Fibroblast of peridontal ligament (primary cell): Measurements from ENCODE around the gene SHC1.

Source experiments
- DNase-seq: peaks from one replicate; pipeline ENCODE4 v3.0.0-alpha.2; 2010; ENCODE audit errors: extremely low read depth

The SHC1 gene

DNA sequence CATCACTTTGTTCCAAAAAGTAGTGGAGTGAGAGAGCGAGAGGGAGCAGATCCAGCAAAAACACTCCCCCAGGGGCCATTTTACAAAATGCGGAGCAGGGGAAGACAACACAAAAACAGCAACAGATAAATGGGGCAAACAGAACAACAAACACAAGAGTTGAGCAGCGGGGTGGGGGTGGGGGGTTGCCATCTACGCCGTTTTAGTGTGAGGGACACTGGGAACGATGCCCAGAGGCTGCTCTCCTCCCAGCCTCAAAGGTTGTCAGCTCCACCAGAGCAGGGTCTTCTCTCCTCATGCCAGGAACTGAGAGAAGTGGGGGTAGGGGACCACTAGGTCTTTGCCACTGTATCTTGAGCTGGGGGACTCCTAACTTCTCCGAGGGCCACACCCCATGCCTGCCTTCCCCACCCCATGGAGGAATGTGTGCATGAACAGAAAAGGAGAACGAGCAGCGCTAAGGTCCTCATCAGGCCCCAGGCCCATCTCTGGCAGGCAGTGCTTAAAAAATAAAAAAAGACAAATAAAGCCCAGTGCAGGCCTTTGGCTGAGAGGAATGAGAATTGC is 13.4 kb downstream of the SHC1 start:
- no peak for DNase-seq

DNA sequence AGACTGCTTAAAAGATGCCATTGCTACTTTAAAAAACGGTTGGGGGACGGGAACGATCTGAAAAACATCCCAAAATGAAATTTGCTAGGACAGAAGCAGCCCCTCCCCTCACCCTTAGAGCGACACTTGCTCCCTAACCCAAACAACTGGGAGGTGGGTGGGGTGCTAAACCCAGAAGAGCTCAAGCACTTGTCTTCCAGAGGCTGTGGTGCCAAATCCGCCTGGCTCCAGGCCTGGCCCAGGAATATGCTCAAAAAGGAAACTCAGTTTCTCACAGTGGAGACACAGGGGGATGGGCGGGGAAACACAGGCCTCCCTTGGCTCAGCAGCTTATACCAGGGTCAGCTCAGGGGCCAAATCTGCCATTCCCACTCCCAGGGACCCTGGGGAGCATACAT is 14.0 kb downstream of the SHC1 start:
- DNase-seq: no peak

DNA sequence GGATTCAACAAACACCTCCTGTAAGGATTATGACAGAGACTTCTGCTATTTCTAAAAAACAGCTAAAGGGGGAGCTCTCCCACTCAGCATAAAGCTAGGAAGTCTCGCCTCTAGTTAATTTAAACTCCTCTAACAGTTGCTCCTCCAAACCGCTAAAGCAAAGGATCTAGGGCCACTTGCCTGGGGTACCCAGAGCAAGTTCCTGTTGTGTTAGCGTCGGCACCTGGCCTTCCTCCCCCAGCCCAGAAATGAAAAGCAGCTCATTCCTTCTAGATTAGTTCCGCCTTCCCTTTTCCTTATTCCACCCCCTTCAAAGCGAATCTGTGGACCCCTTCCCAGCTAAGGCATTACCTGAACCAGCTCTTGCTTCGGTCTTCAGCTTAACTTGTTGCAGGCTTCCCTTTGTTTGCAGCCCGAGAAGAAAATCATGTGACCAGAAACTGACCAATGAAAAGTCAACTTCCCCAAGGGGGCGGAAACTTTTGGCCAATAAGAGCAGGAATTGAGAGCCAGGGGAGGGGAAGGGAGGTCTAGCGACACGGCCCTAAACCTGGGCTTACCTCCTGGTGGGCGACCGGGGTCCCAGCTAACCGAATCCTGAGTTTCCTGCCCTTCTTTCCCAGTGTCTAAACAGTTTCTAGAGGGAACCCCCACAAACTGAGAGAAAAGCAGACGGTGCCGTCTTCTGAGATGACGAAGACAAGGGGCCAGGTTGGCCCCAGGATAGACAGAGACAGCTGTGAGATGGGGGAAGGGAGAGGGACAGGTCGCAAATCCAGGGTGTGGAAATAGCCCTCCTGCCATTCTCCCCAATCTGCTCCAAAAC is 14.6 kb downstream of the SHC1 start, which contains the start of gene PBXIP1:
PBXIP1 (minus strand) TSS at position 382 of the 826 bp plus-strand sequence. CDS start 2,378 bp downstream, outside the sequence.
- DNase-seq: peak; percentile 93

DNA sequence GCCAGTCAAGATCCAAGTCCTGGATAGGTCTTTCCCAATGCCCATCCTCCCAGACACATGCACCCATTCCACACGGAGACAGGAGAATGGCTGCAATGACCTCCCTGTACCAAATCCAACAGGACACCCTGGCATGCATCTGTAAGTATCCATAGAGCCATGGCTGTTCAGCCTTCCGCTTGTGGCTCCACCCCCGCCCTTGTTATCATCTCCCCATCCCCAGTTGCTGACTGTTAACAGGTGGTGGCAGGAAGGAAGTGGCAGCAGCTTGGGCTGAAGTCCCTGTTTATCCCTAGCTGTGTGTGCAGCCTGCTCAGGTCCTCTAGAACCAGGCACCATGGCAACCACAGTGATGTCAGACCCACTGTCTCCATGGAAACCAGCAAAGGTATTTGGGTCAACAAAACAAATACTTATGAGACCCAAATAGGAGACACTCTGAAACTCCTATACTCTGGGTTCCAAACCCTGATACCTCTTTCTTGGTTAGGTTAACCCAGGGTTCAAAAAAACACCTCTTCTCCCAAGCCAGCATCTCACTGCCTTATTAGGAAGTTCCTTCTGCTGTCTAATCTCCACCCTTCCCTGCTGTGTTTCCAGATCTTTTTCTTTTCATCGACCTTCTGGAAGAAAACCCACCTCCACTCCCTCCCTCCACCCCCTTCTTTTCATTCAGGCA is 15.4 kb downstream of the SHC1 start:
- DNase-seq: peak; percentile 71

DNA sequence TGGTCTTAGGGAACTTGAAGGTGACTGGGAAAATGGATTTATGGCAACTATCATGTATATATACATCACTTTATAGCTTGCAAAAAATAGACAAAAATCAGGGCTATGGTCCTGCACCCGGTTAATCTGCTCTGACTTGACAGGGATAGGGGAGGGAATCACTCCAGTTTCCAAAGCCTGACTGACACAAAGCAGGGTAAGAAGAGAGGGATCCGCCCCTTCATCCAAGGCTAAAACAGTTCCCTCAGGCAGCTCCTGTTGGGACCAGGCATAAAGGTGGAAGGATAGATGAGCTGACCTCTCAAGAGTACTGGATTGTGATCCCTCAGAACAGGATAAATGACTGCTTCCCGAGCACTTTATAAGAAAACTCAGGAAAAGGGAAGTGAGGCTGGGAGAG is 16.0 kb downstream of the SHC1 start:
- no peak for DNase-seq

DNA sequence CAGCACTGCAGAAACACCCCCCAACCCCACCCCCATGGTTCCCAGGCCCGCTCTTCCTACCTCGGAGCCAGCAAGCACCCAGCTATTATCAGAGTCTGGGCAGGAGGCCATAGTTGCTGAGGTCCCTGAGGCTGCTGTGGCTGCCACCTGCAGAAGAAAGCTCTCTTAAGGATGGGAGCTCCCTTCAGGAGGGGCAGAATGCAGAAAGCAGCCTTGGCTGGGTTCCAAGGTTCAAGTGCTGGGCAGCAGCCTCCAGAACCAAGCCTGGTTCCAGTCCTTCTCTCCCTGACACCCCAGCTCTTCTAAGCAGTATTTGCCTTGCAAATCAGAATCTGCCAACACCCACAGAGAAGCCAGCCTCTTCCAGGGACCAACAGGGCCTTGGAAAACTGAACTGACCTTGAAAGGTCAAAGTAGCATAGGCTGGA is 16.9 kb downstream of the SHC1 start:
- DNase-seq: no peak

DNA sequence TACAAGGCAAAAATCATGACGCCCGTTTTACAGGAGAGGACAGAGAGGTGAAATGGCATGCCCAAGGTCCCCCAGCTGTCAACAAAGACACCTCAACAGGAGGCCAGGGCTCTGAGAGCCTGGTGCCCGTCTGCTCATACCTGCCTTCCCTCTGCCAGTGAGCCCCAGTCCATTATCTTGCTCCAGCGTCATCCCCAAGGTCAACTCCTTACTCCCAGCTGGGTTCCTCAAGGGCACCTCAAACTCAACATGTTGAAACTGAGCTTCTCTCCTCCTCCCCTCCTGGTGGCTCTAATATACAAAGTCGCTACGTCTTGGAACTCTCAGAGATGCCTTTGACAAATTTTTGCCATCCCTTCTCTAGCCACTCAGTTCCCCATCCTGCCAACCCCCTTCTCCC is 17.9 kb downstream of the SHC1 start:
- no peak for DNase-seq

DNA sequence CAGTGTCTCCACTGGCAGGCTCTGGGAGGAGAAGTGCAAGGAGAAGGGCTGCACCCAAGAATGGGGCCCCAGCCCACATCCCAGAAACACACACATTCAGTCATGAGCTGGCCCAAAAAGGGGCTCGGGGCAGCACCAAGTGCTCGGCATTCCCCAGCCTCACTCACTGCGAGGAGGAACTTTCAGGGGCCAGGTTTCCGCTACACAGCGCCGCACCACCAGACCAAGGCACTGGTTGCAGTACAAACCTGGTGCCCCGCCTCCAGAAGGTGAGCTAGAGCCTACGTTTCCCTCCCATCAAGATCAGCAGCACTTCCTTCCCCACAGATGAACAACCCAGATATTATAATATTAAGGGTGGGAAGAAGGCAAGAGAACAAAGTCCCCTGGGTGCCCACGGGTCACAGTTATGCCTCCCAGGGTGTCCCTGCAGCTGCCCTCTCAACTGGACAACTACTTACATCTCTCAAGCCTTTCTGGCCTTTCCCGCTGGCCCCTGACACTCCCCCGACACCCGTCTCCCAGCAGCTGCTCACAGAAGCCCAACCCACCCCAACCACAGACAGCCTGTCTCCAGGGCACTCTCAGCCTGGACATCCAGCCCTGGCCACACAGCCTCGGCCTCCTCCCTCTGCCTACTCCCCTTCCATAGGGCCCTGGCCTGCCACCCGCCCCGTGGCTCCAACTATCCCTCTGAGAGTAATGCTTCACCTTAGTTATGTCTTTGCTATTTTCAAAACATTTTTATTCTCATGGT is 18.5 kb downstream of the SHC1 start:
- no peak for DNase-seq

DNA sequence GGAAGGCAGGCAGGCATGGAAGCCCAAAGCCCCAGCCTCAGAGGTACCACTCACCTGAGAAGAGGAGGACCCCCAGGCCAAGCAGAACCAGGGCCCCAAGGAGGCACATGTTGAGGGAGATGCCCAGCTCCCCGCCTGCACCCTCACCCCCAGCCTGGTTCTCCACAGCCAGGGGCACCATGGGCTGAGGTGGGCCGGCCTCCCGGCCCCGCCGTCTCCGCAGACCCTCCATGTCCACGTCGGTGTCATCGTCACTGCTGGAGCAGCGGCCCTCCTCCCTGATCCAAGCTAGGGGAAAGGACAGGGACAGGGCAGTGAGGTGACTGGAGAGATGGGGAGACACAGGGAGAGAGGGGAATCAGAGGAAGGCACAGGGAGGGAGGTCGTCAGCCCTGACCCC is 22.5 kb downstream of the SHC1 start:
- no peak for DNase-seq

DNA sequence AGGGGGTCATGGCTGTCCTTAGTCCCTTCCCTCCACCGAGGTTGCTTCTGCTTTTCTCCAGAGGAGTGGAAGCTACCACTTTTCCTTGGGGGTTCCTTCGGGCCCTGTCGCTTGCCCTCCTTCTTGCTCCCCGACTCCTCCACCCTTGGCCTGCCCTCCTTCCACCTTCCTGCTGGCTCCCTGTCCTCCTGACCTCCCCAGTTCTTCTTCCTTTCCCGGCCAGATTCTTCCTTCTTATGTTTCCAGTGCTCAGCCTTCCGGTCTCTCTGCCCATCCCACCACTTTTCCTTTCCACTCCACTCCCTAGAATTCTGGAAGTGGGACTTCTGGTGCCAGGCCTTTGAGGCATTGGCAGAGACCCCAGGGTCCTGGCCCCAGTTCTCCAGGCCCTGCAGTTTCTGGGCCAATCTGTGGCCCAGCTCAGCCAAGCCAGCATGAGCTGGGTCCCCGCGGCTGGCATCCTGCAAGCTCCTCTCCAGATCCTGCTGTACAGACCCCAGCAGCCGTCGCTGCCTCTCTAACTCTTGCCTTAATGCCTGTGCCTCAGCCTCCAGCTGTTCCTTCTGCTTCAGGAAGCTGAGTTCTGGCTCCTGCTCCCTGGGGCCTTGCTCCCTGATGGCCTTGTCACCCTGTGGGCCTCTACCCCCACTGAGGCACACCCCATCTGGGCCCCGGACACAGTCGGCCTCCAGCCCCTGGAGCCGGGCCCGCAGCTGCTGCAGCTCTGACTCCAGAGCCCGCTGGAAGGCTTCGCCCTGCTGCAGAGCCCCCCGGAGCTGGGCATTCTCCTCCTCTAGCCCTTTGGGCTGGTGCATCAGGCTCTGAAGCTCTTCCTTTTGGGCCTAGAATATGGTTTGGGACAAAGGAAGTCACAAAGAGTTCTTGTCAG is 24.3 kb downstream of the SHC1 start:
- no peak for DNase-seq

DNA sequence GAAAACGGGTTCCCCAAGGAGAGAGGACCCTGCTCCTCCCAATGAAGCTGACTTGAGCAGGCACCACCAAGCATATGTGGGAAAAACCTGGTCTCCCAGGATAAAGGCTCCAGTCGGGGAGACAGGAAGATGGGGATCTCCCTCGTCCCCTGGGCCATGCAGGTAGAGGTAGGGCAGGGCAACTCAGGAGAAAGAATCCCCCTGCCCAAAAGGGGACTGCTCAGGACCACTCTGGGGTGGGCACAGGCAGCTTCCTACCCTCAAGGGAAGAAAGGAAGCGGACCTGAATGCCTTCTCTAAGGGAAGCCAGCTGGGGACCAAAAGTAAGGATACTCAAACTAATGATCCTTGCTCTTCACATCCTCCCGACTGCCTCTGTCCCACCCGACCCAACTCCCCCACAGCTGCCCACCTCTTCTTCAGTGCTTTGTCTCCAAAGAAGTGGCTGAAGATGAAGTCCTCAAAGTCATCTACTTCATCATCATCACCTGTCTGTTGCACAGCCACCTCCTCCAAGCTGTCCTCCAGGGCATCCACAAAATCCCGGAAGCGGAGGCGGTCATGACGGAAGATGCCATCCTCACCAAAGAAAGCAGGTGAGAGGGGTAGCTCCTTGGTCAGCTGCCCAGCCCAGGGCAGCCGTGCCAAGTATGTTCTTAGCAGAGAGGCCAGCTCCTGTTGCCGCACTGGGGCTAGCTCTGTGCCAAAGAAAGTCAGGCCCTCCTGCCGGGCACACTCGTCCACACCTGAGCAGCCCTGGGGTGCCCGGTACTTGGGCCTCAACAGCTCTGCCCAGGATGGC is 25.2 kb downstream of the SHC1 start:
- DNase-seq: no peak

DNA sequence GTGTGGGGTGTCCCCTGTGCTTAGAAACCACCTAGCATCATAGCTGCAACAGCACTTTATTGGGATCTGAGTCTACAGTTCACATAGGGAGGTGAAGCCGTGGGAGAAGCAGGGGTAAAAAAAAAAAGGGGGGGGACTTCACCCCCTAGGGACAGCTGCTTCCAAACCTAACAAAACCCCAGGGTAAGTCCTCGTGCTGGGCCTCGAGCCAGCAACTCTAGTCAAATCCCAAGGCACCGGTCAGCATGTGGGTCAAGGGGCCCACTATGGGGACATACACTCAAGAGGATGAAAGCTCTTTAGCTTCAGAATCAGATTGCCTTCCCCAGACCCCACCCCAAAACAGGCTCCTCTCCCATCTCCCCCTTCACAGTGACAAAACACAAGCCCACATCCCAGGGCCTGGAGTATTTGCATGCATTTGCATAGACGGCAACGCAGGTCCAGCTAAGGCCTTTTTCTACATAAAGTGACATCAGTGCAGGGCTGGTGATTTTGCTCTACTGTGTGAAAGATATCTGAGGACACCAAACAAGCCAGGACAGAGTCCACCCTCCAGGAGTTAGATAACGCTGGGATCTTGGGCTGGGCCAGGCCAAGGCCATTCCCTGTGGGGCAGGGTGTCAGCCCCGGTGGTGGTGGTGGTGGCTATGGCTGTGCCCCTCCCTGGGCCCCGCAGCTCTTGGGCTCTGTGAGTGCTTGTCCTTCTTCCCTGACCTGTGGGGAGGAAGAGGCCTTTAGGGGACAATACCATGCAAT is 26.0 kb downstream of the SHC1 start:
- no peak for DNase-seq

DNA sequence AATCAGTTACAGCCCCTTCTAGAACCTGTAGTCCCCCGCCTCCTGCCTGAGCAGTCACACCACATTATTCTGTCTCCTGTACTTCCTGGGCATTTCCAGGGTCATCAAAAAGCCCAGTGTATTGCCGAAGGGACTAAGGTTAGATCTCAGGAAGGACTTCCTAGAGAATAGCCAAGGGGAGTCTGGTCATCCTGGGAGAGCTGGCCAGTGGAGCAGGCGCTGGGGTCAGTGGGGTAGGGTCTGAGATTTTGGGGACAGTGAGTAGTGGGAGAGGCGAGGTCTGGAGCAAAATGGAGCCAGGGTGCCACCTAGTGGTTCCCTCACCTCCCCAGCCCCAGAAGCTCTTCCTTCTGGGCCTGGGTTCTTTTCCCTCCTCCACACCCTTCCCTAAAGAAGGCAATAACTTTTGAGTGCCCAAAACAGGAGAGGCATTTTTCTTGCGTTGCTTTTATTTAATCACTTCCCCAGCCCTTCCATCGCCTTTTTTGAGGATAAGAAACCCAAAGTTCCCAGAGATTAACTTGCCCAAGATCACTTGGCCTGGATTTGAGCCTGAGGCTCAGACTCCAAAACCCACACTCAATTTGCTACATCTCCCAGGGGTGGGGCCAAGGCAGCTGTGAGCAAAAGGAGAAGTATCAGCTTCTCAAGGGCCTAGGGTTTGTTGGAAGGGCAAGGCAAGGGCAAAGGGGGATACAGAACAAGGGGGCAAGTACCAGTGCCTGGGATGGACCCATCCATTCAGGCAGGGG is 26.7 kb downstream of the SHC1 start:
- peak; percentile 34 for DNase-seq

DNA sequence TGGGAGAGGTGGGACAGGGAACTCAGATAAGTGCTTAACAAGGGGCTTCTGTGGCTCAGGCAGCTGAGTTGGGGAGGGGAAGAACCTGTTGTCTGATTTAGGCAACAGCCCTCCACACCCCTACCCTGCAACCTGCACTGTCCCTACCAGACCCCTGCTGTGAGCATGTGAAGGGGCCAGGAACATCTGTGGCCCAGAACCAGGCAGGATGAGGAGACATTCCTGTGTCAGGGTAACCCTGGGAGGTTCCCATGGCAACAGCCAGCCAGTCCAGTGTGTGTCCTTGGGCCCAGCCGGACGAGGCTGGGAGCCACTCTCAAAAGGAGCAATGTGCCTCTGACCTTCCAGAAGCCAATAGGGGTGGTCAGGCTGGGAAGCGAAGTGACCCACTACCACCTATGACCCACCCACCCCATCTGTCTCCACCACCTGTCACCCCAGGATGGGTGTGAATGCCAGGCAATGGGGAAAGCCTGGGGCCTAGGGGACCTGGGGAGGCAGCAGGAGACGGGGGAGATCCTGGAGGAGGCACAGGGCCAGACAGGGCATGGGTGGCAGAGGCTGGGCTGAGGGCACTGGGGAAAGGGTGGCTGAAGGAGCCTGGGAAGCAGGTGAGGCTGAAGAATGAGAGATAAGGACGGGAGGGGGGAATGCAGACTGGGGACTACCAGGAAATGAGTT is 29.1 kb downstream of the SHC1 start:
- DNase-seq: no peak

DNA sequence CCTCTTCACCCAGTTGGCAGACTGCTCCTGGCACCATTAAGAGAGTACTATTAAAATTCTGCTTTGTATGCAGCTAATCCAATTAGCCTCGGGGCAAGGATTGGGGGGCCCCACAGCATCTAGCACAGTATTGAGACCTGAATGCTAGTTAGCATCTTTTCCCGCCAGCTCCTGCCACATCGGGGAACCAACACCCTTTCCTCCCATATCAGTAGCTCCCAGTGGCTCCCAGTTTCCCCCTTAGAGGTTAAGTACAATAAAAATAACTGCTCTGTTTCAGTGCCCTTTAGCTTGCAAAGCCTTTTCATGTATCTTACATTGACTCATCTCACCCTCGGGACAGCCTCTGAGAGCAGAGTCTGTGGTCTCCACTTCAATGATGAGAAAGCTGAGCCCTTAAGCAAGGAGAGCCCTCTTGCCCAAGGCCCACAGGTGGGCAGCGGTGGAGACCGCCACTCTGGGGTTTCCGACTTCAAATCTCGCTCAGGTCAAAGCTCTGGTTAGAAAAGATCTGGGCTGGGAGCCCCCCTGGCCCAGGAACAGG is 29.8 kb downstream of the SHC1 start:
- peak; percentile 33 for DNase-seq

DNA sequence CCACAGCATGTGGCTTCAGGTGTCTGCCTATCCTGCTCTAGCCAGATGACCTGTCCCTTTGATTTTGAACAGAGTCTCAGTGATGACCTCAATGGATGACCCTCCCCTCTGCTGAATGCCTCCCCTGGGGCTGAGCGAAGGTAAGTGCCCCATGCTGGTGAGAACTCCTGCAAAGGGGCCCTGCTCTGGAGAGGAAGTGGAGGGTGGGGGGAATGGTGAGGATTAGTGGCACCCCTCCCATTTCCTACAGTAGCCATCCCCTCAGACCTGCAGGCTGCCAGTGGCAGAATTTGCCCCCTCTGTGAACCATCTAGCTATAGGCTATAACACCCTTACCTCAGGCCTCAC is 30.4 kb downstream of the SHC1 start:
- DNase-seq: no peak

DNA sequence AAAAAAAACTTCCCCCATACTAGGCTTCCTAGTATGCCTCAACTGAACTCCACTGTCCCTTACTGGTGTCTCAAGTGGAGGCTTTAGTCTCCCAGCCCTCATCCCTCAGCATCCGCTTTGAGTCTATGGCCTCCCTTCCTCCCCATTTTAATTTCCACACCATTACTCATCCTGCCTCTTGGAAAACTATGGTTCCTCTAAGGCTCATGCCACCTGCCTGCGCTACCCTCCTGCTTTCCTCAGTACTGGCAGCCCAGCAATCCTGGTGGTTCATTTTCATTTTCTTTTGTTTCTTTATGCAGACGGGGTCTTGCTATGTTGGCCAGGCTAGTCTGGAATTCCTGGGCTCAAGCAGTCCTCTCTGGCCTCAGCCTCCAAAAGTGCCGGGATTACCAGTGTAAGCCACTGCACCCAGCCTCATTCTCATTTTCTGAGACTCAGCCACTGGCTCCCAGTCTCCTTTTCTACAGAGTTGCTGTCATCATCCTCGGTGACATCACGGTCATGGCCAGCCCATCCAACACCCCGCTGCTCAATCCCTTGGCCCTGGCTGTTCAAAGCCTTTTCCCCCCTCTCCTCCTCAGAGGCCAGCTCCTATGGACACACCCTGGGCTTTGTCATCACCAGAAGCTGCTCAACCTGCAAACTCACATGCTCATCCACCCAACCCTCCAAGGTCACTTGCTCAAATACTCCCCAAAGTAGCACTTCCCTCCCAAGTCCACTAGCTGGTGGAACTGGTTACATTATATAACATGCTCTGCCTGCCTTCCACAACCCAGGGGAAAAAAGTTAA is 31.7 kb downstream of the SHC1 start:
- DNase-seq: no peak
